CD4-positive, alpha-beta T cell treated with Interferon alpha-2 for 1 hour (primary cell): ENCODE measurements around the gene FBXW11.

Experiments
- DNase-seq, 2 donors: peaks; one replicate each; pipeline ENCODE4 v3.0.0-alpha.2; 2020 to 2022

The FBXW11 gene

DNA sequence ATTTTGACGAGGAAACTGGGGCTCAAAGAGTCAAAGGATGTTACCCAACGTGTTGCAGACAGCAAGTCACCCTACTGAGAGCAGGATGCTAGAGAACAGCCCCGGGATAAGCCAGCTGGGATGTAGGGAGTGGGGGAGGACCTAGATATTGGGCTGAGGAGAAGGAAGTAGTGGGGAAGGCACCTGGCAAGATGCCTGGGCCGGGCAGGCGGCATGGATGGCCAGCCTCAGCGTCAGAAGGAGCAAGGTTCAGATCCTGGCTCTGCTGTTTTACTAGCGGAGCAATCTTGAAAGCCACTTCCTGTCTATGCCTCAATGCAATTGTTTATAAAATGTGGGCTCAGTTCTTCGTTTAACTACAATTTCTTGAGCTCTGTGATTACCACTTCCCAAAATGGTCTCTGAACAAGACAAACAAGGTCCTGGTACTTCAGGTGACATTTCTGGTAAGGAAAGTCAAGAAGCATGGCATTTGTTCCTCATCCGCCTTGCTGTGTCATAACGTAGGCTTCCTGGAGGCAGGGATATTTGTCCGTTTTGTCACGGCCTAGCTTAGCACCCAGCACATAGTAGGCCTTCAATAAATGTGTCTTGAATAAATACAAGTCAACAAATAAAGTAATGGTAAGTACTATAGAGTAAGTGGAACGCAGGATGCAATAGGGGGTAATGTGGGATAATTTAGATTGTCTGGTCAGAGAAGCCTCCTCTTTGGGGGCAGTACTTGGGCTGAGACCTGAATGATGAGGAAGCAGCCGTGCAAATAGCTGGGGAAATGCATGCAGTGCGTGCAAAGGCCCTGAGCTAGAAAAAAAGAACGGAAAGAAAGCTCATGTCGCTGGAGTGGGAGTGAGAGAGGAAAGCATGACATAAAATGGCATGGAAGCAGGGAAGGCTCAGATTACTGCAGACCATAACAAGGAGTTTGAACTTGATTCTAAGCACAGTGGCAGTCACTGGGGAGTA, 150.4 kb downstream of the FBXW11 start:
- no peak for DNase-seq

DNA sequence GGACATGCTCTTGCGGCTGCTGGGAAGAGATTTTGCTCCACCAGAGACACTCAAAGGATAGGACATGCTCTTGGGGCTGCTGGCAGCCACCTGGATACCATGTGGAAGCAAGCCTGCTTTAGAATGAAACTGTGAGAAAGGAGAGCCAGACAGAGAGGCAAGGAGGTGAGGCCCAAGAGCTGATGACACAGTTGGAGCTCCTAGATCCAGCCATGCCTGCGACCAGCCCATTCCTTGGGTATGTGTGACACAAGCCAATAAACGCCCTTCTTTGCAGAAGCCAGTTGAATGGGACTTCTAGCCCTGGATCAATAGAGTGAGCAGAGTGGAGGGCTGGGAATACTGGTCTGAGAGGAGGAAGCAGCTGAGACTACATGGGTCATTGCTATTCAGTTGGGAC, 151.2 kb downstream of the FBXW11 start:
- no peak for DNase-seq

DNA sequence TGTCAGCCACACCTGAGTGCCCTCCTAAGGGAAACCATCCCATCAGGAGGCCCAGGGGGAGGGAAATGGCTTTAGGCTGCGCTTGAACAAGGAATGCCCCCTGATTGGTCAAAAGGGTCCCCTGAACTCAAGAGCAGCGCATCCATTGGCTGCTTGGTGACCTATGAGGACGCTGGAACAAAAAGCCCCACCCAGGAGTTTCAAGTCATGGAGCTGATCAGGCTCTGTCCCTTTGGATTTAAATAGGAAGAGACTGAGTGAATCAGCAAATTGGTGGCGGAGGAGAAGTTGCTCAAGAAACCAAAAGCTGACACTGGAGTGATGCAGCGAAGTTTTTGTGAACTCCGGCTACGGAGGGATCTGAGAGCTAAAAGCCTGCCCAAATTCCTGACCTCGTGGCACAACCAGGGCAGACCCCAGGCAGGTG, 154.2 kb downstream of the FBXW11 start:
- DNase-seq, result no peak

DNA sequence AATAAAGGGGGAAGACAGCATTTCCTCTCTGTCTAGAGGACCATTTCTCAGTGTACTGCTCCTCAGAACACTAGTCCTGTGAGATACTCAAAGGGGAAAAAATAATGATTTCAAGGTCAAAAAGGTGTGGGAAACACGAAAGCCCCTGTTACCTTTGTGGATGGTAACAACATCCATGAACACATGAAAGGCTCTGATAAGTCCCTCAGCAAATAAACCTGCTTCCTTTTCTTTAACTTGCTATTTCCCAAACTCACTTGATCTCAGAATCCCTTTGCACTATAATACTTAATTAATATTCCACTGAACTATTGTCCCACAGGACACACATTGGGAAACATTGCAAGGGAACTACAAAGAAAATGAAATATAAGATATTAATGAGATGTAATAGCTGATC, 155.2 kb downstream of the FBXW11 start:
- no peak for DNase-seq

DNA sequence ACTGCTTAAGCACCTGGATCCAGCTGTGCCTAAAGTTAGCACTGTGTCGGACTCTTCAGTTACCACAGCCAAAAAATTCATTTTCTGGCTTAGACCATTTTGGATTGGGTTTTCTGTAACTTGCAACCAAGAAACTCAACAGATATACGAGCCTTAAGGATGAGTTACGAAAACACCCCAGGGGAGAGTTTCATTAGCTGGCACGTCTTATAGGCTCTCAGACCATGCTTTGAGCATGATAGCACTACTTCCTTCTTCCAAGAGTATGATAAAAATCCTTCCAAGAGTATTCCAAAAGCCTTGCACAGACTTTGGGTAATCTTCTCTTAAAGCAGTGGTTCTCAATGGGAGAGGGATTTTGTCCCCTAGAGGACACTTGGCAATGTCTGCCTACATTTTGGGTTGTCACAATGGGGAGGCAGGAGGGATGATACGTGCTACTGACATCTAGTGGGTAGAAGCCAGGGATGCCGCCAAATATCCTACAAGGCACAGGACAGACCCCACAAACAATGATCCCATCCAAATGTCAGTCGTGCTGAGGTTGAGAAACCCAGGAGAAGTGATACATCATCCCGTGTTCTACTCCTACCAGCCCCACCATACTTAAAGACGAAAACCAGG, 156.0 kb downstream of the FBXW11 start:
- DNase-seq, result no peak

DNA sequence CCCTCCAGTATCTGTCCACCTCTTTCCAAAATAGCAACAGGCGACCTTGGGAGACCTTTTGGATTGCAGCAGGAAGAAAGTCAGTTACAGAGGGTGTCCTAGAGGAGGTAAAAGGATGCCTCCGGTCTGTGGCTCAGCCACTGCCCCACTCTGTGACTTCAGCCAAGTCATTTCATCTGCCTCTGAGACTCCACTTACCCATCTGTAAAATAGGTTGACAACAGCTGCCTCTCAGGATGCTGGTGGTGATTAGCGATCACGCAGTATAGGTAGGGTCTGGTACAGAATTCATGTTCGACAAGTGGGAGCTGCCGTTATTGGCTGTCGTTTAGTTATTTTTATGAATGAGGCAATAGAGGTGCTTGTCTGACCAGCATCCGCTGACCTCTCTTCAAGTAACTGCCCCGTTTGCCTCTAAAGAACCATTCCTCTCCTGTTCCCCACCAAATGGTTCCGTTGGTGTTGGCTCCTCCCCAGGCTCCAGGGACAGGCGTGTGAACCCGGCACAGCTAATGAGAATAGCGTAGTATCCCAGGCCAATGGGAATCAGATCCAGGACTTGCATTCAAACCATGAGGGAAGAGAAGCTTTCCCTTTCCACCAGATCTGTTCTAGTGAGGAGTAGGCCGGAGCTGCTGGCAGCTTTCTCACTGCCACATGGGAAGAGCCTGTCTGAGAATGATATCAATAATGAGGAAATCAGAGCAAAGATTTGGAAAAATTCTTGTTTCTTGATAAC, 156.7 kb downstream of the FBXW11 start:
- no peak for DNase-seq

DNA sequence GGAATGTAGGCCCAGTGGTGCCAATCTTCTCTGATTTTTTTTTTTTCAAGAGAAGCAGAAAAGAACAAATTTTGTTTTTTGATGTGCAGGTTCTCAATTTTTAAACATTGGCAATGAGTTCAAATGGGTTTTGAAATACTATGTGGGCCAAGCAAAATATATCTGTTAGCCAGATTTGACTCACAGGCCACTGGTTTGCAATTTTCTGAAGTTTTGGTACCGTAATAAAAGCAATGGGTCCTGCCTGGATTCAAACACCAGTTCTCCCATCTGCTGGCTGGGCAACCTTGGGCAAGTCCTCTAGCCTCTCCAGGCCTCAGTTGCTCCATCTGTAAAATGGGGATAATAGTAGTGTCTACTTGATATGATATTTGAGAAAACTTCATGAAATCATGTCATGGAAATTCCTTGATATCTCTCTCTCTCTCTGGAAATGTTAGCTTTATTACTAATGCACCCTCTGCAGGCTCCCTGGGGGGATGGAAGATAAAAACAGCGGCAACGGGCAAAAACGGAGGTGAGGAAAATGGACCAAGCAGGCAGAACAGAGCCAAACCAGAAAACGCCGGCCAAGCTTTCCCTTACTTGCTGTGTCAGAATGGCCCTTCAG, 157.4 kb downstream of the FBXW11 start:
- DNase-seq, result no peak

DNA sequence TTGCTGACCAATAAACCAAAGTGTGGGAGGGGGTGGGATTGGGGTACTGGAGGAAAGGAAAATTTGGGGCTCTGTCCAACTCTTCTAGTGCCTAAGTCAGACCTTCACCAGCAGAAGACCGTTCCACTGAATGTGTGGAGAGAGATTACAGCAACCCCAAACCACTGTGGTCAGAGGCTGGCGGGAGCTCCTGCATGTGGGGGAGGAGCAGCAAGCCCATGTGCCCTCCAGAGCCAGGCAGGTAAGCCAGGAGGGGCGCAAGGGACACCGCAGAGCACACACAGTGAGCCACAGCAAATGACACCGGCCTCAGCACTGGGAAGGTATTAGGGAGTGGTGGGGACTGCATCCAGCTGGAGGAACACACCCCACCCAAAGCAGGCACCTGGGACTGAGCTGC, 158.0 kb downstream of the FBXW11 start:
- no peak for DNase-seq

DNA sequence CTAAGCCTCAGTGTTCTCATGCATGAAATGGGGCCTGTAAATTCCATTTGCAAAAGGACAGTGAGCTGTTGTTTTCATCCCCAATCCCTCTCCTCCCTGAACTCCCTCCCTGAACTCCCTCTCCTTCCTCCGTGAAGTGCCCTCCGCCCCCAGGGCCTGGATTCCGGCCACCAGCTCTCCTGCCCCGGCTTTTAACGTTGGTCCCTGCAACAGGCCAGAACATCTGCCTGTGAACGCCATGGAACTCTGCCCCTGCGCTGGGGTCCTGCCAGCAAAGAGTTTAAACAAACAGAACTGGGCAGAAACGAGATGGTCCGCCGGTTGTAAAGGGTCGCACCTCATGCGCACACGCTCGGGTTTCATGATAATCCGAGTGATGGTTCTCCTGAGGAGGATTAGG, 158.4 kb downstream of the FBXW11 start:
- no peak for DNase-seq

DNA sequence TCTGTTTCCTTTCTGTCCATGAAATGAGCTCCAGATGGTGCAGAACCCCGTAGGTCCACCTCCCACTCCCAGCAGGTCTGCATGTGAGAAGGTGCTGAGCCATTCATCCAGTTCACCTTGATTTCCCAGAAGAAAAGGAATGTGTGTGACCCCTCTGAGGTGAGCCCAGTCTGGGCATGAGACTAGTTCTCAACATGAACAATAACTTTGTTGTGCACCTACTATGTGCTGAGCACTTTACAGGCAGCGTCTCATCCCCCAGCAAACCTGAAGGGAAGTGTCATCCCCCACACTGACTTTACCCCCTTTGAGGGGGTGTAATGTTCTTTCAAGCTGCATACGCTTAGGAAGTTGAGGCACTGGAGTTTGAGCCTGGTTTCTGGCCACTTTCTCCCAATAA, 159.4 kb downstream of the FBXW11 start:
- DNase-seq, result no peak

DNA sequence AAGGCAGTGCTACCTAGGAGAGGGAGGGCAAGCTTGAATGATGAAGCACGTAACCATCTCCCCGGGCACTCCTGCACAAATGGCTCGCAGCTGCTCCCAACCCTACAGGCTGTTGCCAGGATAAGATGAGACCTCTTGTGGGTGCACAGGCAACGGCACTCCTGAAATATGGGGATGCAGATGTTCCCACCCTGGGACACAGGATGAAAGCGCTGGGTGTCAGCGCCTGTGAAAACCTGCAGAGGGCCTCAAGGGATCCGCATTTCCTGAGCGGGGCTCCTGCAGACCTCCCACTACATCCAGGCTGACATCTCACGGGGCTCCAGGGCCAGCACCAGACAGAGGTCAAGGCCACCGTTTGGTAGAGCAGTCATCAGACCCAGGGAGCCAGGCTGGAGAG, 160.1 kb downstream of the FBXW11 start:
- no peak for DNase-seq

DNA sequence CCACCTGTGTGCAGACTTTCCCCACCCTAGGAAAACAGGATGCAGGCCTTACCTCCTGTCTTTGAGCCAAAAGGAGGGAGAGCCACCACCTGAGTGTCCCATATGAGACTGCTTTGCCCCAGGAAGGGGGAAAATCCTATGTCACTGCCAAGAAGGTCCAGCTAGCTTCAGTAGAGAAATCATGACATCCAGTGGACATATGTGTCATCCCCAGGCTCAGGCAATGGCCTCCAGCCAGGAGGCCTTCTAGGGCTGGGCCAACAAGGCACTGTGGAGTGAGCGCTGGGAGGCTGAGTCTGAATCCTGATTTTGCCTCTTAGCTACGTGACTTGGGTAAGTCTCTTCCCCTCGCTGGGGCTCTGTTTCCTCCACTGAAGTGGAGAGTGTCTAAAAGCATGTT, 160.6 kb downstream of the FBXW11 start:
- DNase-seq, result no peak

DNA sequence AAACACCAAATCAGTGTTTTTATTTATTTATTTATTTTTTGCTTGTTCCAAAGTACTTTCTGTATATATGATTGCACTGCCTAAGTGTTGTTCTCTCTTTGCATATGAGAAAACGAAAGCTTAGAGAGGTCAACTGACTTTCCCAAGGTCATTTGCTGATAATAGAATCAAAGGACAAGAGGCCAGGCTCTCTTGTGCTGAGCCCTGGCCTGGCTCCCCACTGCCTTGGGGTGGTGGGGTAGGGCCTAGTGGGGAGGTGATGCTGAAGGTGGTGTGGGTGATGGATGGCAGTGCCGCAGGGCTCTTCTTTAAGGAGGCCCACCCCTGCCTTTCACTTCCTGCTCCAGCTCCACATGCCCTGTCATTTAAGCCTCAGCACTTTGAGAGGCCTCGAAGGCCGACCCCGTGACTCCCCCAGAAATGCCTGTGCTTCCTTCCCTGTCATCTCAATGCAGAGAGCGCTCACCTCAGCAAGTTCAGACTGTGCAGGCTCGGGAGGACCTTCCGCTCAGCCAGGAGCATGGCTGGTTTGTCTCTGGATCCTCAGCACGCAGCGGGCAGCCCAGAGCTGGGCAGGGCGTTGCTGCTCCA, 161.3 kb downstream of the FBXW11 start:
- DNase-seq, result no peak

DNA sequence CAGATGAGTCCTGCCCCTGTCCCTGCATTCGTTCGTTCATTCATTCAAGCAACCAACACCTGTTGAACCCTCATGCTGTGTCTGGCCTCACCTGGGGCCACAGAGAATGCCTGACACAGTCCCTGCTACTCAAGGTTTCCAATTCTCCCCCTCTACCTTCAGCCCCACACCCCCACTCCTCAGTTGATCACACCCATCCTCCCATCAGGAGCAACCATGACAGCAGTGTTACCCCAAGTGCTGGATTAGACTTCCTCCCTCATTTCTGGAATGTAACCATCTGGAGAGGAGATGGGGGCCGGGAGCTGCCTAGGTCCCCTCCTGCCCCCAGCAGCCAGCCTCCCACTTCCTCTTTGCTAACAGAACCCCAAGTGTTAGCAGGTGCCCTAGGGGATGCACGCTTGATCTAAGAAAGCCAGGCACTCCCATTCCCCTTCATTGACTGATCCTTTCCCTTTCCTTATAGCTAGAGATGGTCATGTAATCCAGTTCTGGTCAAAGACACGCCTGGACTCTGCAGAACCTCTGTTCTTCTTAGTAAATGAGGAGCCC, 163.6 kb downstream of the FBXW11 start:
- DNase-seq, result no peak

DNA sequence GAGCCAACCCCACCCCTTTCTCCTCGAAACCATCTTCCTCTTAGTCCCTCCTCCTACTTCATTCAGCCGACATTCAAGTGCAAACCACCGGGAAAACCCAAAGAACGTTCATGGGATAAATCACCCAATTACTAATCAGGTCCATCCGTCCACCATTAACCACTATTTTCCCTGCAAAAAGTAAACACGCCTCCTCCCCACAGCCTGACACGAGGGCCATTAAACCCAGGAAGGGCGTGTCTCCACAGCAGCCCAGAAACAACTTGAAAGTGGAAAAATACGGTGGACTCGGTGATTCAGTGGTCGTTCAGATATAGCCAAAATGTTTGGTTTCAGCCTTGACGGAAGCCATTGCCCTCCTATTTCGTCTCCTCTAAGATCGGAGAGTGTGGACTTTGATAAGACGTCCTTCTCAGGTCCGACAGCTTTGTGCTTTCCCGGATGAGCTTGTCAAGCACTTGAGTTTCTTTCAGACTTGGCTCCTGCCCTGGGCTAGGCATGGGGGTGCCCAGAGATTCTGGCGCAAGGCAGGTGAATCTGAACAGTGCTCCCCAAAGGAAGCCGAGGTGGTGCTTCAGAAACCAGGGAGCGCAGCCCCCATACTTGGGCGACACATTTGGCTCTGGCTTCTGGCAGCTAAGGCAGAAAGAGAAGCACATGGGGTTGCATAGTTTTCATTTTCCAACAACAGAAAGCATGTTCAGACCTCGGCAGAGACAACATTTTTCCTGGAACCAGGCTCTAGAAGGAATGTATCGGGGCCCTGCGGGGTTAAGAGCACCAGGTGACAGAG, 164.3 kb downstream of the FBXW11 start:
- DNase-seq, result no peak

DNA sequence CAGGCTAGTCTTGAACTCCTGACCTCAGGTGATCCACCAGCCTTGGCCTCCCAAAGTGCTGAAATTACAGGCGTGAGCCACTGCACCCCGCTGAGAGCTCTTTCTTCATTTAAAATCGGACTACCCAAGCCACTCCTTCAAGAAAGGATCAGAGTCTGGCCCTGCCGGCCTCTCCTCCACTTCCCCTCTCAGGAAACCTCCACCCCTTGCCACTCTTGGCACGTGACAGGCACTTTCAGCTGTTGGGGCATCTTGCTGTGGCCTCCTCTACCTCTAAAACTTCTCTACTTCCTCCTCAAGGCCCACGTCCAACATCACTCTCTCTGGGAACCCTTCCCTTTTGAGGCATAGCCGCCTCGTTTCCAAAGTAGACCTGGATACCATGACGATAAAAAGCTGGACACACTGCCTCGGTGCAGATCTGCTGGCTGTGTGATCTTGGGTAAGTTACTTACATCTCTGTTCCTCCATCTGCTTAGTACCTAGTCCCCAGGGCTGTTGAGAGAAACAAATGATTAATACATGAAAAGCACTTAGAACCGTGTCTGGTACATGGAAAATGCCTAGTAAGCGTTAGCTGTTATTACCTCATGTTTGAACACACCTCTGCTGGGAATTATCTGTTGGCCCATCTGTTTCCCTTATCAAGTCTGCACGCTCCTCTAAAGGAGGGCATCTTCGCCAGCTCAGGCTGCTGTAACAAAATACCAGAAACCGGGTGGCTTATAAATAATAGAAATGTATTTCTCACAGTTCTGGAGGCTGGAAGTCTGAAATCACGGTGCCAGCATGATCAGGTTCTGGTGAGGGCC, 165.5 kb downstream of the FBXW11 start:
- DNase-seq, result no peak

DNA sequence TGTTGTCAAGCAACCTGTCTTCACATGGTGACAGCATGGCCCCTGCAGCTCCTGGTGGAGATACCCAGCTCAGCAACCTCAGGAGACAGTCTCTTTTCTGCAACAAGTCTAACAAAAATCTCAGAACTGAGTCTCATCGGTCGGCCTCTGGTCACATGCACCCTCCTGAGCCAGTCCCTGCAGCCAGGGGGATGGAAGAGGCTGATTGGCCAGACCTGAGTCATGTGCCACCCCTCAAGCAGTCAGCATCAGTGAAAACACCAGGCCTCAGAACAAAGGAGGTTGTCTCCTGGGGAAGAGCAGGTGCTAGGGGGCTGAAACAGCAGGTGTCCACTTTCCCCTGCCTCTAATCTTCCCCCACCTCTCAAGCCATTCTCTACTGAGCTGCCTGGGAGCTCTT, 166.4 kb downstream of the FBXW11 start:
- DNase-seq, result no peak

DNA sequence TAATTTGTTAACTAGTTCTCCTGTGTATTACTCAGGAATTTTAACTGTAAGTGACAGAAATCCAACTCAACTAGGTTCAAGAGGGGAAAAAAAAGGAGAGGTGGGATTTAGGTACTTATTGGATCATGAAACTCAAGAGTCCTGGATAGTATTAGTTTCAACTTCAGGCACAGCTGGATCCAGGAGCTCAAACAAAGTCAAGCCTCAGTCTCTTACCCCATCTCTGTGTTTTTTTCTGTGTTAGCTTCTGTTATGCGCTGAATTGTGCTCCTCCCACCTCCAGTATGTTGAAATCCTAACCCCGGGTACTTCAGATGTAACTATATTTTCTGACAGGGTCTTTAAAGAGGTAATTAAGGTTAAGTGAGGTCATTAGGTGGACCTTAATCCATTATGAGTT, 167.3 kb downstream of the FBXW11 start:
- no peak for DNase-seq

DNA sequence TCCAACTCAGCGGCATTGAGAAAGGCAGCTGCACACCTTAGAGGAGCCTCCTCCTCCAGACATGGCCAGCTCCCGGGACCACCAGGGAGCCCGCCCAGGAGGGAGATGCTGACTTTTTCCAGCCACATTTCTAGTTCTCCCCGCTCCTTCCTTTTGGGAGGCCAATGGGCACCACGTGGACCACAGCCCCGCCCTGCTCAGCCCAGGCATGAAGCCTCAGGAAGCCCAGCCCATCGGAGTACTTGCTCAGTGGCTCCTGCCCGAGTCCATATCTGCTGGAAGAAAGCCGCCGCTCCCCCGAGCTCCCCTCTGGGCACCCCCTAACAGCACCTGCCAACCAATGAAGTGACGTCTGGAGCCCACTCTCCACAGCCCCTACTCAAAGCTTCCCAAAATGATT, 168.4 kb downstream of the FBXW11 start:
- DNase-seq, result no peak

DNA sequence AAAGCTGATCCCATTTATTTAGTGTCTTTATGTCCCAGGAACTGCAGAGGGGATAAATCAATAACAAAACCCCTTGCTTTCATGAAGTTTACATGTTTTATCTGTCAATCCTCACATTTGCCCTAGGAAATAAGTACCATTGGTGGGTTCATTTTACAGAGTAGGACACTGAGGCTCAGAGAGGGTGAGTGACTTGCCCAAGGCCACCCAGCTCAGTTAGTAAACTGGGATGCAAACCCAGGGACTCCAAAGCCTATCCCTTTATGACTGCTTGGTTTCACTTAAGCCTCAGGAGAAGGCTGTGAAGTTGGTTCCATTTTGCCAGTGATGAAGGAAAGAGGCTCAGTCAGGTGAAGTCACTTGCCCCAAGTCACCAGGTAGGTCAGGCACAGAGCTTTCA, 168.9 kb downstream of the FBXW11 start:
- DNase-seq, result no peak

DNA sequence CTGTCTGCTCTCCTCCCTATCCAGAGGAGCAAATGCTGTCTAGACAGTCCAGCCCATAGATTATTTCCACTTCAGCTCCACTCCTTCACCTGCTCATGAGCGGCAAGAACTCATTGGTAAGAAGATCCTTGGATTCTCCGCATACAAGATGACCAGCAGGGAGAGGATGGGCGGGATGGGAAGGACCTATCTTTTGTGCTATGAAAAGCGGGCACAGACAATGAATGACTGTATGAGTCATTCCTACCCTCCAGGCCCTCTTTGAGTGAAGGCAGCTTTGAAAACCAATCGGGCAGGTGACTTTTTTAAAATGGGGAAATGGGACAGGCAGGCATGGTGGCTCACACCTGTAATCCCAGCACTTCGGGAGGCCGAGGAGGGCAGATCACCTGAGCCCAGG, 171.4 kb downstream of the FBXW11 start:
- no peak for DNase-seq
